ENCODE data around the gene CIART. TPM values are rescaled to one million over a fixed set of nuclear protein-coding genes. Genes with fewer than 3 reads are reported as not detected.

Gene CIART
- total and polyA plus RNA-seq, 2 of the 8 experiments (the other 6 are each of a cell fraction or from before 2014, with no cell fraction given) = 9.6 to 33.3 TPM

DNA sequence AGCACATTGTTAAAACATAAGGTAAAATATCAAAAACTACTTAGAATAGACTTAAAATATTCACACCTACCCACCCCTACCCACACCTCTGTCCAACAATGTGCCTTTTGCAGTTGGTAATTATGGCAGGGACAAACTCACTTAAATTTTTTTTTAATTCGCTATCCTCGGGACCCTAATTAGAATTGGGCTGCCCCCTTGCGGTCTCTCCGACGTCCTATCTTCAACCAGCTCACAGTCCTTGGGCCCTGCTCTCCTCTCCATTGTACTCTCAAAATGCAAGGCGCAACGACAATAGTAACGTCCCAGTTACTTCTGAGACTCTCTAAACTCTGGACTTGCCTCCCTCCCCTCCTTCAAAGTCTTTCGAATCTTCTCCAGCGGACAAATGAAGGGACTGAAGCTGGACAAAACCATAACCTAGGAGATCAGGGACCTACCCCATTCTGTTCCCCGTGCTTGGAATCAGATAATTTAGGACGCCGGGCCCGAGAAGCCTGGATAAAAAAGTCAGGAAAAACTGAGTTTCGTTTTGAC lies 1.1 kb upstream of the CIART start:
- H3K4me2 ChIP-seq (ENCODE audit: insufficient read depth in 1 of 2, low read depth in 2 of 2, low read length in 2 of 2) = peak overlapping the region; percentile 84 to 94
- no peak overlapping the region for H3K23ac ChIP-seq (ENCODE audit: insufficient read length)
- H2BK12ac ChIP-seq (ENCODE audit: low read depth, low read length) = peak overlapping the region; percentile 41; the same call in 1 of the 2 replicates
- peaks cover 1 to 12% (median 5%) of the 10 kb centered on the region in 4 experiments; a peak in 6 of 8 replicates for H3K36me3 ChIP-seq (ENCODE audit: control insufficient read depth in 2 of 4, insufficient read depth in 4 of 4, low read length in 3 of 4)
- no peaks in the 10 kb centered on the region for H3K79me1 ChIP-seq (ENCODE audit: low read depth, low read length)
- no peak overlapping the region for H2BK20ac ChIP-seq (ENCODE audit: low read length)
- peaks cover 0 to 2% of the 10 kb centered on the region in 2 experiments for H4K20me1 ChIP-seq (replicated peaks in 1 of 2; ENCODE audit: control insufficient read depth in 1 of 2, insufficient read depth in 2 of 2, low read length in 2 of 2)
- H2AFZ ChIP-seq (ENCODE audit: low read length) = 0 out of 2 replicates have a peak overlapping the region, but pooled peaks have one; percentile 39
- H3K4ac ChIP-seq (replicated peaks; ENCODE audit: insufficient read length, low read depth, low read length) = no peak overlapping the region
- no peak overlapping the region for H2BK120ac ChIP-seq (replicated peaks; ENCODE audit: low read depth, low read length)
- no peaks in the 10 kb centered on the region for H3K79me2 ChIP-seq (ENCODE audit: control insufficient read depth in 1 of 2, insufficient read depth in 2 of 2, low read length in 2 of 2)
- FAIRE-seq = peak; percentile 36
- no peak overlapping the region for H4K91ac ChIP-seq (replicated peaks; ENCODE audit: insufficient read length, low read length)
- peak overlapping the region; percentile 92; the same call in 1 of the 2 replicates for H4K8ac ChIP-seq (ENCODE audit: extremely low read depth, insufficient read depth, low read length)
- H3K27me3 ChIP-seq (replicated peaks in 1 of 4; ENCODE audit: control insufficient read depth in 3 of 4, extremely low read depth in 1 of 4, insufficient read depth in 3 of 4, low read length in 3 of 4) = peaks cover 0 to 7% (median 7%) of the 10 kb centered on the region in 4 experiments; a peak in 4 of 7 replicates
- peak overlapping the region; percentile 88 for H3K27ac ChIP-seq (ENCODE audit: low read depth, low read length)
- peaks cover 8% of the 10 kb centered on the region; the same call in 1 of the 2 replicates for H3K23me2 ChIP-seq (ENCODE audit: low read depth, low read length)
- H3K4me1 ChIP-seq (replicated peaks in 1 of 4; ENCODE audit: control insufficient read depth in 3 of 4, insufficient read depth in 4 of 4, low read length in 3 of 4) = peaks cover 0 to 4% (median 2%) of the 10 kb centered on the region in 4 experiments; a peak in 2 of 7 replicates
- H3K18ac ChIP-seq (ENCODE audit: extremely low read depth, low read length) = peak overlapping the region; percentile 84; the same call in 1 of the 2 replicates
- peak overlapping the region; percentile 83; the same call in 1 of the 2 replicates for H2BK5ac ChIP-seq (ENCODE audit: low read depth, low read length)
- H3K14ac ChIP-seq (ENCODE audit: insufficient read length) = no peak overlapping the region
- no peaks in the 10 kb centered on the region for H3K9me3 ChIP-seq (ENCODE audit: insufficient read depth in 2 of 2, low read depth in 1 of 2, low read length in 1 of 2)
- DNase-seq (ENCODE audit: low read depth in 1 of 2, low spot score in 2 of 2) = peak in 1 of 2 experiments; percentile 67
- peak overlapping the region; percentile 86 to 91 (median 90) for H3K9ac ChIP-seq (replicated peaks in 1 of 4; ENCODE audit: extremely low read depth in 1 of 4, low read depth in 3 of 4, low read length in 3 of 4)
- H2AK5ac ChIP-seq (ENCODE audit: low read depth, low read length) = no peak overlapping the region; the same call in 1 of the 2 replicates
- CTCF ChIA-PET (ENCODE audit: partially characterized antibody) = interaction anchor here (0.6 to 16.5 kb wide), 10 partner anchors 10 to 843 kb away, joined by 3 to 326 read pairs (median 4); partner anchors contain the start of genes APH1A, C1orf54 and CA14
- no peak overlapping the region for H2BK15ac ChIP-seq (ENCODE audit: low read length)
- no peak overlapping the region for H3K56ac ChIP-seq (replicated peaks; ENCODE audit: insufficient read length, low read depth, low read length)
- peak overlapping the region; percentile 69 to 86 (median 81) for H3K4me3 ChIP-seq (ENCODE audit: extremely low read depth in 1 of 4, insufficient read depth in 2 of 4, low read depth in 3 of 4, low read length in 4 of 4)
- POLR2A ChIA-PET (ENCODE audit: partially characterized antibody) = interaction anchor here (0.5 to 25.2 kb wide), 8 partner anchors 10 to 245 kb away, joined by 3 to 535 read pairs (median 10); partner anchors contain the start of genes APH1A, C1orf54, CA14 and RPRD2
- 4% methylated on average over 15 of the region's 15 CpGs; no CpG with 5 or more reads in 1 of the 2 experiments for WGBS, 2 experiments (ENCODE audit: extremely low coverage in 1 of 2, insufficient coverage in 1 of 2, insufficient read length in 1 of 2, insufficient replicate concordance in 2 of 2, low coverage in 1 of 2, low lambda C conversion rate in 2 of 2, missing lambda C conversion rate in 1 of 2)
- peak overlapping the region; percentile 65 for H4K5ac ChIP-seq (ENCODE audit: insufficient read length, low read depth, low read length)
- TF ChIP-seq RAD21 (IDR thresholded peaks at IDR 0.05 in 1 of 2, conservative IDR thresholded peaks at IDR 0.05 in 1 of 2; ENCODE audit: low read depth in 2 of 2, low read length in 2 of 2) = peak; percentile 66 to 76
- peak; percentile 15; the same call in 1 of the 2 replicates for TF ChIP-seq POLR2AphosphoS5 (IDR thresholded peaks at IDR 0.05; ENCODE audit: low read depth, low read length)
- no peak for TF ChIP-seq TCF12 (IDR thresholded peaks at IDR 0.05; ENCODE audit: low read depth, low read length)
- no peak for TF ChIP-seq FOSL1 (IDR thresholded peaks at IDR 0.05; ENCODE audit: insufficient read depth, low read depth, low read length)
- TF ChIP-seq SIN3A (conservative IDR thresholded peaks at IDR 0.05 in 1 of 2, IDR thresholded peaks at IDR 0.05 in 1 of 2; ENCODE audit: low read depth in 1 of 2, low read length in 2 of 2) = peak; percentile 28 to 41; a peak in 1 of 4 replicates
- TF ChIP-seq, protein P1, sequence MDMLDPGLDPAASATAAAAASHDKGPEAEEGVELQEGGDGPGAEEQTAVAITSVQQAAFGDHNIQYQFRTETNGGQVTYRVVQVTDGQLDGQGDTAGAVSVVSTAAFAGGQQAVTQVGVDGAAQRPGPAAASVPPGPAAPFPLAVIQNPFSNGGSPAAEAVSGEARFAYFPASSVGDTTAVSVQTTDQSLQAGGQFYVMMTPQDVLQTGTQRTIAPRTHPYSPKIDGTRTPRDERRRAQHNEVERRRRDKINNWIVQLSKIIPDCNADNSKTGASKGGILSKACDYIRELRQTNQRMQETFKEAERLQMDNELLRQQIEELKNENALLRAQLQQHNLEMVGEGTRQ (IDR thresholded peaks at IDR 0.05; ENCODE audit: low read length) = no peak
